Loucy (cell line): ENCODE results near the gene ALDH7A1.

Experiments used
- H2AFZ ChIP-seq: fragments of 200-600 bp; sonication (generic); 2 replicates; pipeline ENCODE4 v1.6.0; 2016; ENCODE audit warnings: antibody characterized with exemption, mild to moderate bottlenecking, low read length, moderate library complexity
- H3F3A ChIP-seq: fragments of 200-600 bp; 2 replicates; pipeline ENCODE4 v1.6.0; 2016; ENCODE audit warnings: antibody characterized with exemption, low read depth, mild to moderate bottlenecking
- H3K27me3 ChIP-seq: fragments of 200-600 bp; sonication (generic); 2 replicates; pipeline ENCODE4 v1.6.1; 2014; ENCODE audit warnings: low read length, mild to moderate bottlenecking; ENCODE audit not compliant: insufficient read depth, poor library complexity, severe bottlenecking
- H3K36me3 ChIP-seq: fragments of 200-600 bp; sonication (generic); 2 replicates; pipeline ENCODE4 v1.6.1; 2016; ENCODE audit warnings: low read length; ENCODE audit not compliant: insufficient read depth
- H3K4me1 ChIP-seq: fragments of 200-600 bp; sonication (generic); 2 replicates; pipeline ENCODE4 v1.5.1; 2014; ENCODE audit warnings: low read length, mild to moderate bottlenecking; ENCODE audit not compliant: insufficient read depth, poor library complexity, severe bottlenecking
- H3K4me2 ChIP-seq: fragments of 200-600 bp; sonication (generic); 2 replicates; pipeline ENCODE4 v1.6.0; 2014; ENCODE audit warnings: antibody characterized with exemption, low read length, low read depth, mild to moderate bottlenecking; ENCODE audit not compliant: poor library complexity, severe bottlenecking
- H3K4me3 ChIP-seq: fragments of 200-600 bp; sonication (generic); 2 replicates; pipeline ENCODE4 v1.5.1; 2014; ENCODE audit warnings: low read length, mild to moderate bottlenecking, mixed read lengths; ENCODE audit not compliant: poor library complexity, severe bottlenecking
- H3K79me2 ChIP-seq: fragments of 200-600 bp; sonication (generic); 2 replicates; pipeline ENCODE4 v1.6.1; 2014; ENCODE audit warnings: low read length; ENCODE audit not compliant: insufficient read depth
- H3K9ac ChIP-seq: fragments of 200-600 bp; sonication (generic); 2 replicates; pipeline ENCODE4 v1.6.0; 2014; ENCODE audit warnings: mild to moderate bottlenecking, low read depth, low read length, moderate library complexity; ENCODE audit not compliant: poor library complexity, severe bottlenecking
- H3K9me2 ChIP-seq: fragments of 200-600 bp; sonication (generic); replicated peaks from 2 replicates; pipeline ENCODE4 v1.6.1; 2016; ENCODE audit warnings: low read depth, low read length, mixed read lengths
- H3K9me3 ChIP-seq: fragments of 200-600 bp; sonication (generic); 2 replicates; pipeline ENCODE4 v1.6.1; 2014; ENCODE audit warnings: mild to moderate bottlenecking, antibody characterized with exemption, low read length, low read depth; ENCODE audit not compliant: insufficient read depth
- H4K20me1 ChIP-seq: fragments of 200-600 bp; sonication (generic); 2 replicates; pipeline ENCODE4 v1.6.0; 2014; ENCODE audit warnings: antibody characterized with exemption, low read length, mild to moderate bottlenecking; ENCODE audit not compliant: insufficient read depth, poor library complexity, severe bottlenecking
- CTCF ChIP-seq: fragments of 200-600 bp; sonication (generic); conservative IDR thresholded peaks from 2 replicates; pipeline ENCODE4 v1.5.1; 2014; ENCODE audit warnings: mild to moderate bottlenecking, antibody characterized with exemption, low read length
- EZH2phosphoT487 ChIP-seq: fragments of 200-600 bp; IDR thresholded peaks from 2 replicates; pipeline ENCODE4 v1.6.1; 2018; ENCODE audit warnings: antibody characterized with exemption, mild to moderate bottlenecking, moderate library complexity, borderline replicate concordance

The ALDH7A1 gene

GRCh38 chr5:126536874-126537273 lies 58.1 kb downstream of the ALDH7A1 start:
- Histone ChIP-seq H3K9me3 (no peaks in the 10 kb centered on the region), H4K20me1 (no peaks in the 10 kb centered on the region), H3K79me2 (no peaks in the 10 kb centered on the region), H3K9me2 (no peaks in the 10 kb centered on the region), H3F3A (no peaks in the 10 kb centered on the region), H3K36me3 (no peaks in the 10 kb centered on the region), H2AFZ (no peak overlapping the region), H3K27me3 (no peaks in the 10 kb centered on the region), H3K9ac (no peak overlapping the region), H3K4me3 (no peak overlapping the region), H3K4me2 (no peak overlapping the region), H3K4me1 (no peaks in the 10 kb centered on the region)
- TF ChIP-seq EZH2phosphoT487 (no peak), CTCF (no peak)

- Histone ChIP-seq H3K4me2 (no peak overlapping the region), H4K20me1 (no peaks in the 10 kb centered on the region), H3K9me2 (no peaks in the 10 kb centered on the region), H3K9me3 (no peaks in the 10 kb centered on the region), H3K36me3 (no peaks in the 10 kb centered on the region), H3K79me2 (no peaks in the 10 kb centered on the region), H3K27me3 (no peaks in the 10 kb centered on the region), H2AFZ (no peak overlapping the region), H3K9ac (no peak overlapping the region), H3K4me1 (no peaks in the 10 kb centered on the region), H3F3A (no peaks in the 10 kb centered on the region), H3K4me3 (no peak overlapping the region)
- TF ChIP-seq CTCF = no peak
- no peak for TF ChIP-seq EZH2phosphoT487
Measured at GRCh38 chr5:126535856-126536545, 59.0 kb downstream of the ALDH7A1 start.

GRCh38 chr5:126534553-126534952 lies 60.5 kb downstream of the ALDH7A1 start:
- H3K9me3 ChIP-seq = no peaks in the 10 kb centered on the region
- H2AFZ ChIP-seq = no peak overlapping the region
- no peaks in the 10 kb centered on the region for H3K79me2 ChIP-seq
- no peaks in the 10 kb centered on the region for H3K9me2 ChIP-seq
- no peaks in the 10 kb centered on the region for H4K20me1 ChIP-seq
- H3F3A ChIP-seq = no peaks in the 10 kb centered on the region
- no peaks in the 10 kb centered on the region for H3K36me3 ChIP-seq
- no peaks in the 10 kb centered on the region for H3K27me3 ChIP-seq
- H3K9ac ChIP-seq = no peak overlapping the region
- no peak overlapping the region for H3K4me2 ChIP-seq
- TF ChIP-seq EZH2phosphoT487 (no peak), CTCF (no peak)
- no peak overlapping the region for H3K4me3 ChIP-seq
- H3K4me1 ChIP-seq = no peaks in the 10 kb centered on the region
